ENCODE results near the gene LRBA. TPM values are rescaled to one million over a fixed set of nuclear protein-coding genes. Genes with fewer than 3 reads are reported as not detected.
A peak's percentile ranks its signal among the peaks of the same experiment; 100 is the strongest.

Gene LRBA
- total and polyA plus RNA-seq, 7 donors: 16.8 to 184 (median 91.1) TPM

DNA sequence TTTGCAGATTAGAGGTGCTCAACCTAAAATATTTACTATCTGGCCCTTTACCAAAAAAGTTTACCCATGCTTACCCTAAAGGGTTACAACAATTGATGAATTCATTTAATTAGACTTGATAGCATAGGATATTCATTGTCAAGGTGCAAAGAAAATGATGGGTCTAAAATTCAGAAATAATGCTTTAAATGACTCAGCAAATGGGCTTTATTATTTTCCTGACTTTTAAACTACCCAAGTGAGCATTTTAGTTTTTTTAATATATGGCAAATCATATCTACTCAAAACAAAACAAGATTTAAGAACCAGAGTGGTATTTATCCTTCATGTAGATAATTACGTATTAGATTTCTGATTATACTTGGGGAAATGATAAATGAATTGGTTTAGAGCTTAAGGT is 701.1 kb downstream of the LRBA start:
- no peak overlapping the region for H3K4me3 ChIP-seq
- peaks cover 0 to 46% (median 27%) of the 10 kb centered on the region in 4 donors for H3K4me1 ChIP-seq
- WGBS, 2 donors: 97% methylated on average over 1 of the region's 1 CpG
- no peaks in the 10 kb centered on the region for H3K9me3 ChIP-seq
- no peak for DNase-seq
- H3K27me3 ChIP-seq: no peaks in the 10 kb centered on the region
- no peak overlapping the region for H3K27ac ChIP-seq
- intact Hi-C loops (cut with DNase I): no loop called here
- TF ChIP-seq, protein P1, sequence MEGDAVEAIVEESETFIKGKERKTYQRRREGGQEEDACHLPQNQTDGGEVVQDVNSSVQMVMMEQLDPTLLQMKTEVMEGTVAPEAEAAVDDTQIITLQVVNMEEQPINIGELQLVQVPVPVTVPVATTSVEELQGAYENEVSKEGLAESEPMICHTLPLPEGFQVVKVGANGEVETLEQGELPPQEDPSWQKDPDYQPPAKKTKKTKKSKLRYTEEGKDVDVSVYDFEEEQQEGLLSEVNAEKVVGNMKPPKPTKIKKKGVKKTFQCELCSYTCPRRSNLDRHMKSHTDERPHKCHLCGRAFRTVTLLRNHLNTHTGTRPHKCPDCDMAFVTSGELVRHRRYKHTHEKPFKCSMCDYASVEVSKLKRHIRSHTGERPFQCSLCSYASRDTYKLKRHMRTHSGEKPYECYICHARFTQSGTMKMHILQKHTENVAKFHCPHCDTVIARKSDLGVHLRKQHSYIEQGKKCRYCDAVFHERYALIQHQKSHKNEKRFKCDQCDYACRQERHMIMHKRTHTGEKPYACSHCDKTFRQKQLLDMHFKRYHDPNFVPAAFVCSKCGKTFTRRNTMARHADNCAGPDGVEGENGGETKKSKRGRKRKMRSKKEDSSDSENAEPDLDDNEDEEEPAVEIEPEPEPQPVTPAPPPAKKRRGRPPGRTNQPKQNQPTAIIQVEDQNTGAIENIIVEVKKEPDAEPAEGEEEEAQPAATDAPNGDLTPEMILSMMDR (IDR thresholded peaks at IDR 0.05): no peak
- TF ChIP-seq POLR2AphosphoS5 (IDR thresholded peaks at IDR 0.05) (no peak), EP300 (IDR thresholded peaks at IDR 0.05) (no peak), POLR2A (IDR thresholded peaks at IDR 0.05) (no peak)
- H3K36me3 ChIP-seq: no peaks in the 10 kb centered on the region

GRCh38 chr4:150310159-150310895 is 704.8 kb downstream of the LRBA start:
- Histone ChIP-seq H3K27me3 (no peaks in the 10 kb centered on the region), H3K4me1 (peaks cover 0 to 52% (median 28%) of the 10 kb centered on the region in 4 donors), H3K27ac (peak overlapping the region in 3 of 4 donors; percentile 38 to 77 (median 65)), H3K36me3 (no peaks in the 10 kb centered on the region), H3K4me3 (no peak overlapping the region), H3K9me3 (no peaks in the 10 kb centered on the region)
- intact Hi-C loops (cut with DNase I): no loop called here
- TF ChIP-seq POLR2AphosphoS5 (IDR thresholded peaks at IDR 0.05): no peak
- TF ChIP-seq EP300 (IDR thresholded peaks at IDR 0.05): no peak
- TF ChIP-seq POLR2A (IDR thresholded peaks at IDR 0.05): no peak
- TF ChIP-seq, protein P1 (IDR thresholded peaks at IDR 0.05): no peak
- 85 to 87% methylated on average over 4 of the region's 4 CpGs for WGBS, 2 donors
- no peak for DNase-seq

GRCh38 chr4:150308824-150309472 is 706.1 kb downstream of the LRBA start:
- no peaks in the 10 kb centered on the region for H3K27me3 ChIP-seq
- 93 to 98% methylated on average over 4 of the region's 4 CpGs for WGBS, 2 donors
- TF ChIP-seq, protein P1 (IDR thresholded peaks at IDR 0.05): no peak
- TF ChIP-seq POLR2A (IDR thresholded peaks at IDR 0.05) (no peak), EP300 (IDR thresholded peaks at IDR 0.05) (no peak), POLR2AphosphoS5 (IDR thresholded peaks at IDR 0.05) (no peak)
- no peaks in the 10 kb centered on the region for H3K36me3 ChIP-seq
- H3K4me1 ChIP-seq: peaks cover 0 to 64% (median 34%) of the 10 kb centered on the region in 4 donors
- intact Hi-C loops (cut with DNase I): no loop called here
- H3K9me3 ChIP-seq: no peaks in the 10 kb centered on the region
- peak overlapping the region in 3 of 4 donors; percentile 38 to 77 (median 39) for H3K27ac ChIP-seq
- H3K4me3 ChIP-seq: no peak overlapping the region
- DNase-seq: no peak

DNA sequence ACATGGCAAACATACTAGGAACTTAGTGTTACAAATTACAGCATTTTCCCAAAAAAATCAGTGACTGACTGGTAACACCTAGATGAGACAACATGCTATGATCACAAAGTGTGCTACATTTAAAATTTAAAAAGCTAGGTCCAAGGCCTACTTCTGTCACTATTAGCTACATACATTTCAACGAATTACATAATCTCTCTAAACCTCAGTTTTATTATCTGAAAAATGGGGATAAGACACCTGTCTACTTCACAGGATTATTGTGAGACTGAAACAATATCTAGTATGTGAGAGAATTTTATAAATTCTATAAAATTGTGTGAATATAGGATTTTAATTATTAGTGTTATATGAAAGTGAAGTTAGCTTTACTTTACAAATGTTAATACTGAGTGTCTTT is 708.4 kb downstream of the LRBA start:
- TF ChIP-seq POLR2AphosphoS5 (IDR thresholded peaks at IDR 0.05) (no peak), POLR2A (IDR thresholded peaks at IDR 0.05) (no peak), EP300 (IDR thresholded peaks at IDR 0.05) (no peak)
- TF ChIP-seq, protein P1 (IDR thresholded peaks at IDR 0.05): no peak
- no peak for DNase-seq
- H3K4me1 ChIP-seq: peaks cover 0 to 73% (median 35%) of the 10 kb centered on the region in 4 donors
- no peaks in the 10 kb centered on the region for H3K9me3 ChIP-seq
- 91 to 93% methylated on average over 1 of the region's 1 CpG for WGBS, 2 donors
- intact Hi-C loops (cut with DNase I): no loop called here
- H3K36me3 ChIP-seq: no peaks in the 10 kb centered on the region
- H3K4me3 ChIP-seq: no peak overlapping the region
- peak overlapping the region in 3 of 4 donors; percentile 34 to 77 (median 67) for H3K27ac ChIP-seq
- H3K27me3 ChIP-seq: no peaks in the 10 kb centered on the region
